Colonic mucosa (tissue), 4 donors: ENCODE results near the gene OR13C8. TPM values are rescaled to one million over a fixed set of nuclear protein-coding genes. Genes with fewer than 3 reads are reported as not detected.
"Not testable (repeated sequence)": the region's sequence is repeated elsewhere in the genome, so short reads cannot be mapped to it uniquely, and the experiment has no call there.

ENCODE experiments used
- DNase-seq: peaks from one replicate; pipeline ENCODE4 v3.0.0-alpha.2; 2020
- H3K27ac ChIP-seq: fragments of 200-600 bp; one replicate; pipeline ENCODE4 v1.8.0; 2021
- H3K27me3 ChIP-seq: fragments of 200-600 bp; one replicate; pipeline ENCODE4 v1.8.0; 2021
- H3K36me3 ChIP-seq: fragments of 200-600 bp; one replicate; pipeline ENCODE4 v1.8.0; 2021
- H3K4me1 ChIP-seq: fragments of 200-600 bp; one replicate; pipeline ENCODE4 v1.8.0; 2021; ENCODE audit warnings: mild to moderate bottlenecking
- H3K4me3 ChIP-seq: fragments of 200-600 bp; one replicate; pipeline ENCODE4 v1.8.0; 2021
- H3K9ac ChIP-seq, 2 donors: one replicate each; pipeline ENCODE4 v1.7.0; 2013; ENCODE audit warnings: control low read depth in 2 of 2, low read depth in 2 of 2, low read length in 2 of 2
- H3K9me3 ChIP-seq: fragments of 200-600 bp; one replicate; pipeline ENCODE4 v1.8.0; 2021
- CTCF ChIP-seq: fragments of 200-600 bp; IDR thresholded peaks from one replicate; pipeline ENCODE4 v1.8.0; 2022; ENCODE audit warnings: antibody characterized with exemption, mild to moderate bottlenecking
- intact Hi-C: fragments of 100-400 bp; cut with DNase I; formaldehyde crosslinking; loops from one replicate; pipeline ENCODE4 v1.14.1; 2022
- total RNA-seq, 2 donors: library from RNA; stranded (reverse); fragmentation: NEBNext Ultra II Directional in 1 of 2; extraction: Animal tissue kit (Norgen Biotek cat#: 25700) in 1 of 2; gene quantifications; one replicate each; pipeline ENCODE4 v1.2.1, GENCODE V29; 2021
- donor health status: healthy.
- donor health status: DM: no; HTN: no; CAD: no.
- donor health status: DM: no; HTN: no; CAD: no.

OR13C8 gene
- total RNA-seq, 2 donors from 2014 or later = not detected

- Histone ChIP-seq H3K27ac (no peak overlapping the region), H3K27me3 (no peaks in the 10 kb centered on the region), H3K9me3 (no peaks in the 10 kb centered on the region), H3K4me3 (no peak overlapping the region), H3K36me3 (no peaks in the 10 kb centered on the region), H3K4me1 (no peaks in the 10 kb centered on the region), H3K9ac (no peak overlapping the region)
- TF ChIP-seq CTCF = no peak
- intact Hi-C loops = no loop called here
- DNase-seq = no peak
These were observed 6.5 kb downstream of the OR13C8 start for GRCh38 chr9:104575456-104575855.

DNA sequence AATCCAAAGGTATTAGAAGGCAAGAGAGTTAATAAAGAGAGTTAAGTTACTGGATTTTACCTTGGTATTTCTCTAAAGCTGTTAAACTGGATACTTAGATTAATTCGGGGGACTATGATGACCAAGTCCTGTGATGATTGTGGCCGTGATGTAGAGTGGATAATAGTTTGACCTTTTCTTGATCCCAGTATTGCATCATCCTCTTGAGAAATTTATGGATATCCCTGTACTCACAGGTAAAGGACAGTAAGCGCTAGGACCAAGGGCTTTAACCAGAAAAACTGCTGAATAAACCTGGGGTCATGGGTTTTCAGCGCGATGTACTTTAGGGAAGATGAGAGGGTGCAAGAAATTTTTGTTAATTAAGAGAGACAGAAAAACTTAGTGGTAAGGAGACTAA lies 8.3 kb downstream of the OR13C8 start:
- H3K27me3 ChIP-seq = no peaks in the 10 kb centered on the region
- H3K9me3 ChIP-seq = no peaks in the 10 kb centered on the region
- H3K4me1 ChIP-seq = no peaks in the 10 kb centered on the region
- no peak for DNase-seq
- no peak for TF ChIP-seq CTCF
- intact Hi-C loops = no loop called here
- no peaks in the 10 kb centered on the region for H3K36me3 ChIP-seq
- no peak overlapping the region for H3K4me3 ChIP-seq
- H3K9ac ChIP-seq = no peak overlapping the region
- H3K27ac ChIP-seq = no peak overlapping the region

- no peaks in the 10 kb centered on the region for H3K36me3 ChIP-seq
- H3K9ac ChIP-seq = no peak overlapping the region
- no peaks in the 10 kb centered on the region for H3K9me3 ChIP-seq
- no peak overlapping the region for H3K4me3 ChIP-seq
- DNase-seq = no peak
- no peaks in the 10 kb centered on the region for H3K27me3 ChIP-seq
- H3K27ac ChIP-seq = no peak overlapping the region
- no peaks in the 10 kb centered on the region for H3K4me1 ChIP-seq
- intact Hi-C loops = no loop called here
- TF ChIP-seq CTCF = no peak
These were observed 11.6 kb downstream of the OR13C8 start for GRCh38 chr9:104580562-104580961.

GRCh38 chr9:104586496-104587180 lies 17.7 kb downstream of the OR13C8 start:
- intact Hi-C loops = no loop called here
- Histone ChIP-seq H3K9ac (no peak overlapping the region), H3K27me3 (no peaks in the 10 kb centered on the region), H3K4me3 (no peak overlapping the region), H3K4me1 (no peaks in the 10 kb centered on the region), H3K9me3 (no peaks in the 10 kb centered on the region), H3K27ac (no peak overlapping the region), H3K36me3 (no peaks in the 10 kb centered on the region)
- no peak for TF ChIP-seq CTCF
- DNase-seq = no peak

DNA sequence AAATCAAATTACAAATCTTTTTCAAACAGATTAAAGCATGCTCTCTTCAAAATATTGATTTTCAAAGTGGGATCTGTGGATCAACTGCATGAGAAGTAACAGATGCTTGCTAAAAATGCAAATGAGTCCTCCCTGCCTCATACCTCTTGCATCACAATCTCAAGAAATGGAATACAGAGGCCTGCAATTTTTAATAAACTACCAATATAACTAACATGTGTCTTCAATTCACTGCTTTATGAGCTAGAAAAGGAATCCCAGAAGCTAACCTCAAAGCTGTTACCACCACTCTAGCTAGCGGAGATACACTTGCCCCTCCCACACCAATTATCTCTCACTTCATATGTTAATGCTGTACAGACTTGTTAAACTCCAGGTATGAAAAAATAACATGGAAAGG lies 20.7 kb downstream of the OR13C8 start:
- intact Hi-C loops = no loop called here
- H3K4me1 ChIP-seq = no peaks in the 10 kb centered on the region
- TF ChIP-seq CTCF = no peak
- no peak overlapping the region for H3K27ac ChIP-seq
- no peak overlapping the region for H3K9ac ChIP-seq
- no peaks in the 10 kb centered on the region for H3K36me3 ChIP-seq
- no peaks in the 10 kb centered on the region for H3K27me3 ChIP-seq
- H3K4me3 ChIP-seq = no peak overlapping the region
- H3K9me3 ChIP-seq = no peaks in the 10 kb centered on the region
- DNase-seq = no peak

DNA sequence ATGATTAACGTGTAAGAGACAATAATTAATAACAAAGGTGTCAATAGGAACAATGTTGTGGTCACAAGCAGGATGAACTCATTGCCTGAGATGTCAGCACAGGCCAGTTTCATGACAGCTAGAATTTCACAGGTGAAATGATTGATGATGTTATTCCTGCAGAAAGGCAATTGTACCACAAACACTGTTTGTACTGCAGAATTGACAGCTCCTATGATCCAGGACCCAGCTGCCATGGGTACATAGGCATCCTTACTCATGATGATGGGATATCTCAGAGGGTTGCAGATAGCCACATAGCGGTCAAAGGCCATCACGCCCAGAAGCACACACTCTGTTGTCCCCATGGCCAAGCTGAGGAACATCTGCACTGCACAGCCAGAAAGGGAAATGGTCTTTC lies 29.8 kb downstream of the OR13C8 start:
- DNase-seq, H3K36me3 ChIP-seq, H3K4me3 ChIP-seq, H3K9me3 ChIP-seq, intact Hi-C loops, H3K4me1 ChIP-seq, H3K27ac ChIP-seq, H3K27me3 ChIP-seq, H3K9ac ChIP-seq: not testable (repeated sequence)

GRCh38 chr9:104599313-104599712 lies 30.3 kb downstream of the OR13C8 start, which contains the start of gene OR13C5:
Gene OR13C5 (minus strand): TSS chr9:104599413. CDS start chr9:104599413, 0 bp downstream.
- H3K4me3 ChIP-seq, H3K4me1 ChIP-seq, H3K27me3 ChIP-seq, H3K27ac ChIP-seq, DNase-seq, H3K9me3 ChIP-seq, intact Hi-C loops, H3K36me3 ChIP-seq, H3K9ac ChIP-seq: not testable (repeated sequence)
